ENCODE measurements around the gene SH2D3C. TPM values are rescaled to one million over a fixed set of nuclear protein-coding genes. Genes with fewer than 3 reads are reported as not detected.

Gene SH2D3C
- total RNA-seq, 4 donors from 2014 or later: 2.6 to 10.1 (median 3.9) TPM

GRCh38 chr9:127712867-127713266 is 65.6 kb downstream of the SH2D3C start:
- no peaks in the 10 kb centered on the region for H3K9me3 ChIP-seq
- no peak overlapping the region for H3K4me3 ChIP-seq
- H3K36me3 ChIP-seq: no peaks in the 10 kb centered on the region
- in situ Hi-C loops (cut with MboI; ENCODE audit: low pct_ligation_motif_present in 1 of 4, low pct_unique_long_range_greater_than_20kb in 1 of 4, low sequenced_read_pairs in 3 of 4) (no loop called here), intact Hi-C loops (cut with DNase I; ENCODE audit: low total_unique reads) (no loop called here)
- H3K27ac ChIP-seq: no peak overlapping the region
- no peaks in the 10 kb centered on the region for H3K27me3 ChIP-seq
- H3K4me1 ChIP-seq: peaks cover 7 to 19% (median 14%) of the 10 kb centered on the region in 4 donors
- no peak for TF ChIP-seq POLR2A (IDR thresholded peaks at IDR 0.05)
- no peak for TF ChIP-seq CTCF (IDR thresholded peaks at IDR 0.05)
- no peak for TF ChIP-seq POLR2AphosphoS5 (IDR thresholded peaks at IDR 0.05)
- TF ChIP-seq EP300 (IDR thresholded peaks at IDR 0.05; ENCODE audit: low read depth): no peak
- WGBS, 2 donors (ENCODE audit: low coverage in 1 of 2): 95% methylated on average over 8 of the region's 10 CpGs; no CpG with 5 or more reads in 1 of the 2 donors
- DNase-seq: no peak

GRCh38 chr9:127712371-127712770 is 66.1 kb downstream of the SH2D3C start:
- in situ Hi-C loops (cut with MboI; ENCODE audit: low pct_ligation_motif_present in 1 of 4, low pct_unique_long_range_greater_than_20kb in 1 of 4, low sequenced_read_pairs in 3 of 4): no loop called here
- Histone ChIP-seq H3K9me3 (no peaks in the 10 kb centered on the region), H3K4me1 (peaks cover 7 to 19% (median 15%) of the 10 kb centered on the region in 4 donors), H3K27me3 (no peaks in the 10 kb centered on the region), H3K36me3 (no peaks in the 10 kb centered on the region), H3K4me3 (no peak overlapping the region), H3K27ac (no peak overlapping the region)
- intact Hi-C loops (cut with DNase I; ENCODE audit: low total_unique reads): no loop called here
- 95% methylated on average over 11 of the region's 11 CpGs; no CpG with 5 or more reads in 1 of the 2 donors for WGBS, 2 donors (ENCODE audit: low coverage in 1 of 2)
- TF ChIP-seq POLR2AphosphoS5 (IDR thresholded peaks at IDR 0.05) (no peak), CTCF (IDR thresholded peaks at IDR 0.05) (no peak), POLR2A (IDR thresholded peaks at IDR 0.05) (no peak), EP300 (IDR thresholded peaks at IDR 0.05; ENCODE audit: low read depth) (no peak)
- no peak for DNase-seq

GRCh38 chr9:127711831-127712274 is 66.6 kb downstream of the SH2D3C start:
- Histone ChIP-seq H3K9me3 (no peaks in the 10 kb centered on the region), H3K27me3 (no peaks in the 10 kb centered on the region), H3K36me3 (no peaks in the 10 kb centered on the region), H3K4me3 (no peak overlapping the region), H3K4me1 (peaks cover 7 to 21% (median 19%) of the 10 kb centered on the region in 4 donors), H3K27ac (no peak overlapping the region)
- DNase-seq: no peak
- intact Hi-C loops (cut with DNase I; ENCODE audit: low total_unique reads) (no loop called here), in situ Hi-C loops (cut with MboI; ENCODE audit: low pct_ligation_motif_present in 1 of 4, low pct_unique_long_range_greater_than_20kb in 1 of 4, low sequenced_read_pairs in 3 of 4) (no loop called here)
- WGBS, 2 donors (ENCODE audit: low coverage in 1 of 2): 76% methylated on average over 10 of the region's 11 CpGs; no CpG with 5 or more reads in 1 of the 2 donors
- TF ChIP-seq POLR2AphosphoS5 (IDR thresholded peaks at IDR 0.05): no peak
- no peak for TF ChIP-seq CTCF (IDR thresholded peaks at IDR 0.05)
- TF ChIP-seq POLR2A (IDR thresholded peaks at IDR 0.05): no peak
- no peak for TF ChIP-seq EP300 (IDR thresholded peaks at IDR 0.05; ENCODE audit: low read depth)

GRCh38 chr9:127711226-127711701 is 67.2 kb downstream of the SH2D3C start:
- no peak for DNase-seq
- Histone ChIP-seq H3K27ac (no peak overlapping the region), H3K4me3 (no peak overlapping the region), H3K4me1 (peaks cover 7 to 21% (median 17%) of the 10 kb centered on the region in 4 donors), H3K36me3 (no peaks in the 10 kb centered on the region), H3K27me3 (no peaks in the 10 kb centered on the region), H3K9me3 (no peaks in the 10 kb centered on the region)
- TF ChIP-seq POLR2A (IDR thresholded peaks at IDR 0.05) (no peak), EP300 (IDR thresholded peaks at IDR 0.05; ENCODE audit: low read depth) (no peak), POLR2AphosphoS5 (IDR thresholded peaks at IDR 0.05) (no peak), CTCF (IDR thresholded peaks at IDR 0.05) (no peak)
- intact Hi-C loops (cut with DNase I; ENCODE audit: low total_unique reads) (no loop called here), in situ Hi-C loops (cut with MboI; ENCODE audit: low pct_ligation_motif_present in 1 of 4, low pct_unique_long_range_greater_than_20kb in 1 of 4, low sequenced_read_pairs in 3 of 4) (no loop called here)
- 66% methylated on average over 9 of the region's 9 CpGs; no CpG with 5 or more reads in 1 of the 2 donors for WGBS, 2 donors (ENCODE audit: low coverage in 1 of 2)

Measured in transverse colon (tissue), 4 donors.